Natural killer cell (primary cell): Measurements from ENCODE around the gene FBXL15. TPM values are rescaled to one million over a fixed set of nuclear protein-coding genes. Genes with fewer than 3 reads are reported as not detected.

ENCODE experiments used
- ATAC-seq, 3 donors: fragments of 150-1000 bp in 2 of 3; fragments of 200-7000 bp in 1 of 3; cut with Tn5 transposase; 1 replicate in 1 of 3; 2 replicates in 2 of 3; pipeline ENCODE4 v1.10.0; 2021; ENCODE audit warnings: mild to moderate bottlenecking in 2 of 3, moderate library complexity in 2 of 3
- DNase-seq, 2 donors: peaks; one replicate each; pipeline versions ENCODE4 v3.0.0 to v3.0.0-alpha.2; 2013 to 2021; ENCODE audit warnings: mixed read lengths in 1 of 2
- H3K27ac ChIP-seq: one replicate; pipeline ENCODE4 v1.5.1; 2013; ENCODE audit warnings: mild to moderate bottlenecking, low read length
- H3K27me3 ChIP-seq: one replicate; pipeline ENCODE4 v1.6.1; 2013; ENCODE audit warnings: low read length; ENCODE audit not compliant: control insufficient read depth, insufficient read depth
- H3K36me3 ChIP-seq: one replicate; pipeline ENCODE4 v1.6.1; 2013; ENCODE audit warnings: low read length; ENCODE audit not compliant: control insufficient read depth, insufficient read depth
- H3K4me1 ChIP-seq: one replicate; pipeline ENCODE4 v1.6.1; 2013; ENCODE audit warnings: low read length; ENCODE audit not compliant: control insufficient read depth, insufficient read depth
- H3K4me3 ChIP-seq: one replicate; pipeline ENCODE4 v1.5.1; 2013; ENCODE audit warnings: low read length
- H3K9me3 ChIP-seq: one replicate; pipeline ENCODE4 v1.6.1; 2013; ENCODE audit warnings: low read length; ENCODE audit not compliant: control insufficient read depth, insufficient read depth
- H3K27ac Mint-ChIP-seq, 2 donors: one replicate each; pipeline ENCODE4 v1.8.0; 2022; ENCODE audit warnings: mild to moderate bottlenecking in 2 of 2, mixed read lengths in 2 of 2, moderate library complexity in 1 of 2
- H3K27me3 Mint-ChIP-seq, 2 donors: one replicate each; pipeline ENCODE4 v1.8.0; 2022; ENCODE audit warnings: low read depth in 2 of 2, mixed read lengths in 2 of 2
- H3K36me3 Mint-ChIP-seq: one replicate; pipeline ENCODE4 v1.8.0; 2022; ENCODE audit warnings: mixed read lengths
- H3K4me1 Mint-ChIP-seq, 2 donors: one replicate each; pipeline ENCODE4 v1.8.0; 2022; ENCODE audit warnings: mixed read lengths in 2 of 2
- H3K4me3 Mint-ChIP-seq: one replicate; pipeline ENCODE4 v1.8.0; 2022; ENCODE audit warnings: mild to moderate bottlenecking, moderate library complexity, mixed read lengths
- H3K9me3 Mint-ChIP-seq, 2 donors: one replicate each; pipeline ENCODE4 v1.8.0; 2022; ENCODE audit warnings: mixed read lengths in 2 of 2
- WGBS: methylation state at CpG from one replicate; pipeline ENCODE4 v1.1.7; 2013; ENCODE audit warnings: missing lambda C conversion rate; ENCODE audit not compliant: insufficient coverage; 5-methylcytosine and 5-hydroxymethylcytosine counted together
- intact Hi-C: fragments of 100-400 bp; cut with micrococcal nuclease; formaldehyde crosslinking; loops from one replicate; pipeline ENCODE4 v1.14.2; 2022
- total RNA-seq, 4 donors: library from RNA; stranded (reverse); fragments of 120-200 nt in 1 of 4; gene quantifications; one replicate each; pipeline versions ENCODE4 v1.2.3 to v1.2.4, GENCODE V29; 2013 to 2022
- TF ChIP-seq, protein P1 (sequence below): fragments of 200-600 bp; IDR thresholded peaks from one replicate; pipeline ENCODE4 v1.8.0; 2022; ENCODE audit warnings: antibody characterized with exemption

Gene FBXL15
- total RNA-seq, 3 donors from 2014 or later (not counting 1 experiment from before 2014, with no cell fraction given) = 15.2 to 17.4 (median 15.5) TPM

DNA sequence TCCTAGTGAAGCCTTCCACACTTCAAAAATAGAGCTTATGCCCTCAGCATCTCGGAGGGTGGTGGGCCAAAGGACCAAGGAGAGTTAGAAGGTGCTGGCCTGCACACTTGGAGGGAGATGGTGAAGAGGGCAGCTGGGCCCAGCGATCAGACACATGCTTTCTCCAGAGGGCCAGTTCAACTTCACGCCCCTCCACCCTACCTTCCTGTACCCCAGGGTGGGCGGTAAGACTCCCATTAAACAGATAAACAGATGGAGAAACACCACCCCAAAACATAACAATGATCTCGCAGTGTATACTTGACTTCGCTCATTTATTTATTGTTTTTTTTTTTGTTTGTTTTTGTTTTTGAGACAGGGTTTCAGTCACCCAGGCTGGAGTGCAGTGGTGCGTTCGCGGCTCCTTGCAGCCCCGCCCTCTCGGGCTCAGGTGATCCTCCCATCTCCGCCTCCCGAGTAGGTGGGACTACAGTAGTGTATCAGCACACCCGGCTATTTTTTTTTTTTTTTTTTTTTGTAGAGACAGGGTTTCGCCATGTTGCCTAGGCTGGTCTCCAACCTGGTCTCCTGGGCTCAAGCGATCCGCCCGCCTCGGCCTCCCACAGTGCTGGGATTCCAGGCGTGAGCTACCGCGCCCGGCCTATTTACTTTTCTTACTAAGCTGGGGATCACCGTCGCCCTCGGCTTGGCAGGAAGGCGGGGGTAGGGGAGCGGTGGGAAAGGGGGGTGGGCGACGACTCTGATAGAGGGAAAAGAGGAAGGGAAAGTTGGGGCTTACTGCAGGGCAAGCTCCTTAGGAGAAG lies 28.9 kb downstream of the FBXL15 start:
- Histone ChIP-seq H3K36me3 (peaks cover 5% of the 10 kb centered on the region), H3K27me3 (no peaks in the 10 kb centered on the region), H3K27ac (peak overlapping the region; percentile 90), H3K4me3 (peak overlapping the region; percentile 95), H3K4me1 (peaks cover 29% of the 10 kb centered on the region), H3K9me3 (no peaks in the 10 kb centered on the region)
- H3K4me3 Mint-ChIP-seq = peak overlapping the region; percentile 95
- intact Hi-C loops = loop anchor here (1.0 kb wide), 3 partner anchors 12 to 297 kb away; partner anchors contain the start of genes CUEDC2 and NOLC1
- TF ChIP-seq, protein P1, sequence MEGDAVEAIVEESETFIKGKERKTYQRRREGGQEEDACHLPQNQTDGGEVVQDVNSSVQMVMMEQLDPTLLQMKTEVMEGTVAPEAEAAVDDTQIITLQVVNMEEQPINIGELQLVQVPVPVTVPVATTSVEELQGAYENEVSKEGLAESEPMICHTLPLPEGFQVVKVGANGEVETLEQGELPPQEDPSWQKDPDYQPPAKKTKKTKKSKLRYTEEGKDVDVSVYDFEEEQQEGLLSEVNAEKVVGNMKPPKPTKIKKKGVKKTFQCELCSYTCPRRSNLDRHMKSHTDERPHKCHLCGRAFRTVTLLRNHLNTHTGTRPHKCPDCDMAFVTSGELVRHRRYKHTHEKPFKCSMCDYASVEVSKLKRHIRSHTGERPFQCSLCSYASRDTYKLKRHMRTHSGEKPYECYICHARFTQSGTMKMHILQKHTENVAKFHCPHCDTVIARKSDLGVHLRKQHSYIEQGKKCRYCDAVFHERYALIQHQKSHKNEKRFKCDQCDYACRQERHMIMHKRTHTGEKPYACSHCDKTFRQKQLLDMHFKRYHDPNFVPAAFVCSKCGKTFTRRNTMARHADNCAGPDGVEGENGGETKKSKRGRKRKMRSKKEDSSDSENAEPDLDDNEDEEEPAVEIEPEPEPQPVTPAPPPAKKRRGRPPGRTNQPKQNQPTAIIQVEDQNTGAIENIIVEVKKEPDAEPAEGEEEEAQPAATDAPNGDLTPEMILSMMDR = no peak
- 1% methylated on average over 27 of the region's 30 CpGs for WGBS
- H3K27ac Mint-ChIP-seq = peak overlapping the region; percentile 88 to 90
- peaks cover 20 to 23% of the 10 kb centered on the region in 2 donors for H3K4me1 Mint-ChIP-seq
- no peaks in the 10 kb centered on the region for H3K27me3 Mint-ChIP-seq
- no peaks in the 10 kb centered on the region for H3K9me3 Mint-ChIP-seq
- DNase-seq = peak; percentile 74 to 94
- ATAC-seq = peak; percentile 70 to 75 (median 73)
- H3K36me3 Mint-ChIP-seq = no peaks in the 10 kb centered on the region

DNA sequence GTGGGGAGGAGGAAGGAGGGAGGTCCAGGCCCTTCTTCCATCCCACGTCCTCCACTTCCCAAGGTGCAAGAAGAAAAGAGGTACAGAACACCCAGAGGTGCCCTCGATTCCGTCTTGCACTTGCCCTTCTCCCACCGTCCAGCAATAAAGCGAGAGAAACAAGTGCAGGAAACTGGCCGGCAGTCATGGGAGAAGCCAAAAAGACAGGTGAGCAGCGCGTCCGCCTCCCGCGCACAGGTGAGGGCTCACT lies 29.4 kb downstream of the FBXL15 start:
- intact Hi-C loops = loop anchor here (1.0 kb wide), 2 partner anchors 11 to 298 kb away; partner anchors contain the start of gene NOLC1
- Mint-ChIP-seq H3K4me3 (peak overlapping the region; percentile 95), H3K36me3 (no peaks in the 10 kb centered on the region), H3K27me3 (no peaks in the 10 kb centered on the region), H3K27ac (peak overlapping the region; percentile 88 to 90), H3K4me1 (peaks cover 20 to 23% of the 10 kb centered on the region in 2 donors), H3K9me3 (no peaks in the 10 kb centered on the region)
- H3K27me3 ChIP-seq = no peaks in the 10 kb centered on the region
- H3K27ac ChIP-seq = peak overlapping the region; percentile 90
- DNase-seq (no peak), ATAC-seq (peak in 1 of 3 donors; percentile 11)
- TF ChIP-seq, protein P1 = no peak
- WGBS = under 1% methylated on average over 11 of the region's 11 CpGs
- H3K4me3 ChIP-seq = peak overlapping the region; percentile 95
- H3K4me1 ChIP-seq = peaks cover 29% of the 10 kb centered on the region
- peaks cover 5% of the 10 kb centered on the region for H3K36me3 ChIP-seq
- H3K9me3 ChIP-seq = no peaks in the 10 kb centered on the region

DNA sequence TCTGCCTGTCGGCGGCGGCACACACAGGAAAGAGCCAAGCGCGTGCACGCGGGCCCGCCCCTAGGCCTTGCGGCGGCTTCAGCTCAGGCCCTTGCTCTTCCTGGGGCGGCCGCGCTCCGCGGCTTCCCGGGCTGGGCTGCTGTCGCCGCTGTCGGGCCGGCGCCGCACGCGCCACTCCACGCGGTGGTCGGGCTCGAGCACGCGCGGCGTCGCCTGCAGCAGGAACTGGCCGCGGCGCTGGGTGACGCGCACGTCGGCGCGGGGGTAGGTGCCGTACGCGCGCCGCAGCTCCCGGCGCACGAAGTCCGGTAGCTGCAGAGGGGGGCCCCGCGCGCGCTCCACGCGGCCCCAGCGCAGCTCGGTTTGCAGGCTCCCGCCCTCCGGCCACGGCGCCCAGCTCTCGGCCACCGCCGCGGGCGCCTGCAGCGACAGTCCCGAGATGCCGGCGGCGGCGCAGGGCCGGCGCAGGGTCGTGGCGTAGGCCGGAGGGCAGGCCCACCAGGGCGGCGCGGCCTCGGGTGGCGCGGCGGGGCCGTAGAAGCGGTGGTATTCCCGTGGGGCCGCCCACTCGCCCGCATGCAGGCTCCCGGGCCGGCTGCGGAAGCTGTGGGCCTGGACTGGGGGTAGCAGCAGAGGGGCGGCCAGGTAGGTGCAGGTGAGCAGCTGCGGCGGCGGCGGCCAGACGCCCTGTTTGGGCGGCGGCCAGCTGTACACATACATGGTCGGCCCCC lies 29.9 kb downstream of the FBXL15 start:
- Mint-ChIP-seq H3K9me3 (no peaks in the 10 kb centered on the region), H3K36me3 (no peaks in the 10 kb centered on the region), H3K4me1 (peaks cover 20 to 23% of the 10 kb centered on the region in 2 donors), H3K4me3 (peak overlapping the region; percentile 95), H3K27ac (peak overlapping the region; percentile 88 to 90), H3K27me3 (no peaks in the 10 kb centered on the region)
- TF ChIP-seq, protein P1 = no peak
- ATAC-seq = peak; percentile 81 to 95 (median 85)
- intact Hi-C loops = loop anchor here (1.0 kb wide), 2 partner anchors 11 to 298 kb away; partner anchors contain the start of gene NOLC1
- Histone ChIP-seq H3K27me3 (no peaks in the 10 kb centered on the region), H3K4me1 (peaks cover 29% of the 10 kb centered on the region), H3K4me3 (peak overlapping the region; percentile 95), H3K27ac (peak overlapping the region; percentile 90), H3K36me3 (peaks cover 8% of the 10 kb centered on the region), H3K9me3 (no peaks in the 10 kb centered on the region)
- WGBS = under 1% methylated on average over 104 of the region's 104 CpGs
- peak; percentile 86 to 97 for DNase-seq
